HG02981 (cell line): Measurements from ENCODE around the gene MED31.
"Not testable (repeated sequence)": the region's sequence is repeated elsewhere in the genome, so short reads cannot be mapped to it uniquely, and the experiment has no call there.

Experiments
- ATAC-seq: cut with Tn5 transposase; IDR thresholded peaks from one replicate; pipeline ENCODE4 v1.9.1; 2021; ENCODE audit warnings: mild to moderate bottlenecking, moderate library complexity; ENCODE audit not compliant: unreplicated experiment

The MED31 gene

GRCh38 chr17:6677946-6678345 is 26.5 kb upstream of the MED31 start:
- ATAC-seq, result no peak

- ATAC-seq, result no peak
These were observed 25.9 kb upstream of the MED31 start for GRCh38 chr17:6677158-6677831.

GRCh38 chr17:6676802-6677157 is 25.4 kb upstream of the MED31 start:
- ATAC-seq, result no peak

GRCh38 chr17:6675201-6675825 is 23.9 kb upstream of the MED31 start:
- no peak for ATAC-seq

- no peak for ATAC-seq
These were observed 23.2 kb upstream of the MED31 start for GRCh38 chr17:6674586-6674985.

- no peak for ATAC-seq
These were observed 20.0 kb upstream of the MED31 start for GRCh38 chr17:6671431-6671830.

GRCh38 chr17:6670999-6671398 is 19.6 kb upstream of the MED31 start:
- ATAC-seq, result no peak

GRCh38 chr17:6670571-6670970 is 19.2 kb upstream of the MED31 start:
- no peak for ATAC-seq

GRCh38 chr17:6669479-6670212 is 18.2 kb upstream of the MED31 start:
- ATAC-seq, result no peak

GRCh38 chr17:6668727-6669425 is 17.5 kb upstream of the MED31 start:
- ATAC-seq, result no peak

GRCh38 chr17:6668219-6668618 is 16.8 kb upstream of the MED31 start:
- ATAC-seq, result no peak

GRCh38 chr17:6667516-6667915 is 16.1 kb upstream of the MED31 start:
- no peak for ATAC-seq

GRCh38 chr17:6666557-6666956 is 15.2 kb upstream of the MED31 start:
- ATAC-seq, result no peak

GRCh38 chr17:6666077-6666521 is 14.7 kb upstream of the MED31 start:
- ATAC-seq, result no peak

GRCh38 chr17:6663200-6663599 is 11.8 kb upstream of the MED31 start:
- ATAC-seq, result not testable (repeated sequence)

GRCh38 chr17:6661464-6661848 is 10.1 kb upstream of the MED31 start:
- no peak for ATAC-seq

GRCh38 chr17:6660805-6661463 is 9.5 kb upstream of the MED31 start:
- ATAC-seq, result no peak

GRCh38 chr17:6660101-6660500 is 8.7 kb upstream of the MED31 start:
- ATAC-seq, result no peak

- ATAC-seq, result not testable (repeated sequence)
These were observed 7.0 kb upstream of the MED31 start for GRCh38 chr17:6658411-6658810.

GRCh38 chr17:6657633-6658287 is 6.4 kb upstream of the MED31 start:
- ATAC-seq, result no peak
